H1 (cell line): Measurements from ENCODE around the gene BCL2L1. TPM values are rescaled to one million over a fixed set of nuclear protein-coding genes. Genes with fewer than 3 reads are reported as not detected.

Experiments
- CTCF ChIA-PET: fragments of 300-600 bp; sonication (Branson Sonifier 250); formaldehyde crosslinking; loops from one replicate; lab custom pipeline; 2021; ENCODE audit not compliant: partially characterized antibody; lab: Charles Lee
- POLR2A ChIA-PET: fragments of 300-600 bp; sonication (Branson Sonifier 250); formaldehyde crosslinking; loops from one replicate; lab custom pipeline; 2021; ENCODE audit warnings: inconsistent platforms; ENCODE audit not compliant: partially characterized antibody; lab: Charles Lee
- DNase-seq, 2 experiments: peaks; one replicate each; pipeline versions ENCODE4 v3.0.0 to v3.0.0-alpha.2; 2010 to 2022; ENCODE audit warnings: low spot score in 2 of 2, low read depth in 1 of 2, mixed read lengths in 1 of 2
- FAIRE-seq: peaks from 2 replicates; lab custom pipeline; 2011; peaks lifted over from hg19 to GRCh38; lab: Jason Lieb, UNC
- H2AFZ ChIP-seq: 2 replicates; pipeline ENCODE4 v1.8.1; 2012; ENCODE audit warnings: low read length, inconsistent platforms
- H2AK5ac ChIP-seq: 2 replicates; pipeline ENCODE4 v1.6.1; 2013; ENCODE audit warnings: low read depth, low read length
- H2BK120ac ChIP-seq: replicated peaks from 2 replicates; pipeline ENCODE3; 2013; ENCODE audit warnings: low read depth, low read length, inconsistent platforms
- H2BK12ac ChIP-seq: 2 replicates; pipeline ENCODE4 v1.6.1; 2013; ENCODE audit warnings: low read depth, low read length
- H2BK15ac ChIP-seq: 2 replicates; pipeline ENCODE4 v1.6.1; 2013; ENCODE audit warnings: low read length
- H2BK20ac ChIP-seq: 2 replicates; pipeline ENCODE4 v1.6.1; 2013; ENCODE audit warnings: low read length
- H2BK5ac ChIP-seq: 2 replicates; pipeline ENCODE4 v1.6.1; 2013; ENCODE audit warnings: low read depth, low read length
- H3K14ac ChIP-seq: 2 replicates; pipeline ENCODE4 v1.6.1; 2013; ENCODE audit warnings: inconsistent platforms; ENCODE audit not compliant: insufficient read length
- H3K18ac ChIP-seq: 2 replicates; pipeline ENCODE4 v1.6.1; 2013; ENCODE audit warnings: low read length; ENCODE audit errors: extremely low read depth
- H3K23ac ChIP-seq: 2 replicates; pipeline ENCODE4 v1.6.1; 2013; ENCODE audit warnings: inconsistent platforms; ENCODE audit not compliant: insufficient read length
- H3K23me2 ChIP-seq: 2 replicates; pipeline ENCODE4 v1.6.1; 2013; ENCODE audit warnings: low read depth, low read length
- H3K27ac ChIP-seq: 2 replicates; pipeline ENCODE4 v1.6.1; 2011; ENCODE audit warnings: low read depth, low read length, inconsistent platforms
- H3K27me3 ChIP-seq, 4 experiments: replicated peaks in 1 of 4; 1 replicate in 1 of 4; 2 replicates in 3 of 4; pipeline versions ENCODE4 v1.6.1 to v1.8.1; 2011 to 2013; ENCODE audit warnings: low read length in 3 of 4, mild to moderate bottlenecking in 3 of 4, inconsistent platforms in 2 of 4, mixed read lengths in 2 of 4, moderate library complexity in 1 of 4; ENCODE audit not compliant: control insufficient read depth in 3 of 4, insufficient read depth in 3 of 4; ENCODE audit errors: extremely low read depth in 1 of 4
- H3K36me3 ChIP-seq, 4 experiments: 2 replicates each; pipeline versions ENCODE4 v1.6.1 to v1.8.1; 2011 to 2013; ENCODE audit warnings: mild to moderate bottlenecking in 4 of 4, low read length in 3 of 4, moderate library complexity in 2 of 4, control low read depth in 1 of 4, inconsistent platforms in 1 of 4; ENCODE audit not compliant: insufficient read depth in 4 of 4, control insufficient read depth in 2 of 4
- H3K4ac ChIP-seq: replicated peaks from 2 replicates; pipeline ENCODE3; 2013; ENCODE audit warnings: low read length, low read depth, mixed read lengths, inconsistent platforms; ENCODE audit not compliant: insufficient read length
- H3K4me1 ChIP-seq, 4 experiments: replicated peaks in 1 of 4; 1 replicate in 1 of 4; 2 replicates in 3 of 4; pipeline versions ENCODE4 v1.6.1 to v1.8.1; 2011 to 2013; ENCODE audit warnings: low read length in 3 of 4, inconsistent platforms in 2 of 4, mixed read lengths in 1 of 4; ENCODE audit not compliant: insufficient read depth in 4 of 4, control insufficient read depth in 3 of 4
- H3K4me2 ChIP-seq, 2 experiments: 2 replicates each; pipeline versions ENCODE4 v1.6.1 to v1.8.1; 2011 to 2013; ENCODE audit warnings: low read depth in 2 of 2, low read length in 2 of 2, control low read depth in 1 of 2, inconsistent platforms in 1 of 2, mild to moderate bottlenecking in 1 of 2; ENCODE audit not compliant: insufficient read depth in 1 of 2
- H3K4me3 ChIP-seq, 4 experiments: fragments of 200-600, 300-600 bp in 1 of 4; sonication (generic), shearing (Covaris generic), sonication (Bioruptor Twin) in 1 of 4; 2 replicates each; pipeline versions ENCODE4 v1.5.1 to v1.8.1; 2011 to 2016; ENCODE audit warnings: low read length in 4 of 4, low read depth in 3 of 4, control low read depth in 2 of 4, inconsistent platforms in 2 of 4, mild to moderate bottlenecking in 2 of 4, mixed read lengths in 1 of 4, moderate library complexity in 1 of 4; ENCODE audit not compliant: insufficient read depth in 2 of 4; ENCODE audit errors: extremely low read depth in 1 of 4
- H3K56ac ChIP-seq: replicated peaks from 2 replicates; pipeline ENCODE3; 2013; ENCODE audit warnings: low read depth, mild to moderate bottlenecking, mixed read lengths, low read length, inconsistent platforms; ENCODE audit not compliant: insufficient read length
- H3K79me1 ChIP-seq: 2 replicates; pipeline ENCODE4 v1.6.1; 2013; ENCODE audit warnings: low read depth, low read length, control low read depth
- H3K79me2 ChIP-seq, 2 experiments: 2 replicates each; pipeline versions ENCODE4 v1.6.1 to v1.8.1; 2012 to 2013; ENCODE audit warnings: low read length in 2 of 2, mild to moderate bottlenecking in 2 of 2, inconsistent platforms in 1 of 2; ENCODE audit not compliant: insufficient read depth in 2 of 2, control insufficient read depth in 1 of 2
- H3K9ac ChIP-seq, 4 experiments: replicated peaks in 1 of 4; 1 replicate in 1 of 4; 2 replicates in 3 of 4; pipeline versions ENCODE4 v1.6.1 to v1.8.1; 2011 to 2013; ENCODE audit warnings: low read depth in 3 of 4, low read length in 3 of 4, control low read depth in 2 of 4, mild to moderate bottlenecking in 2 of 4, moderate library complexity in 2 of 4, inconsistent platforms in 1 of 4; ENCODE audit errors: extremely low read depth in 1 of 4
- H3K9me3 ChIP-seq, 2 experiments: 2 replicates each; pipeline versions ENCODE4 v1.6.1 to v1.8.1; 2012 to 2013; ENCODE audit warnings: mild to moderate bottlenecking in 2 of 2, moderate library complexity in 2 of 2, control low read depth in 1 of 2, inconsistent platforms in 1 of 2, low read depth in 1 of 2, low read length in 1 of 2, mixed read lengths in 1 of 2; ENCODE audit not compliant: insufficient read depth in 2 of 2
- H4K20me1 ChIP-seq, 2 experiments: replicated peaks in 1 of 2; 2 replicates each; pipeline versions ENCODE3 to v1.8.1; 2011 to 2013; ENCODE audit warnings: inconsistent platforms in 2 of 2, low read length in 2 of 2, mild to moderate bottlenecking in 1 of 2; ENCODE audit not compliant: insufficient read depth in 2 of 2, control insufficient read depth in 1 of 2
- H4K5ac ChIP-seq: 2 replicates; pipeline ENCODE4 v1.6.1; 2013; ENCODE audit warnings: low read length, low read depth, mixed read lengths, inconsistent platforms; ENCODE audit not compliant: insufficient read length
- H4K8ac ChIP-seq: 2 replicates; pipeline ENCODE4 v1.8.0; 2013; ENCODE audit warnings: mild to moderate bottlenecking, moderate library complexity, low read length, inconsistent platforms; ENCODE audit not compliant: insufficient read depth; ENCODE audit errors: extremely low read depth
- H4K91ac ChIP-seq: replicated peaks from 2 replicates; pipeline ENCODE3; 2013; ENCODE audit warnings: low read length, mixed read lengths, inconsistent platforms; ENCODE audit not compliant: insufficient read length
- CHD2 ChIP-seq: IDR thresholded peaks from 2 replicates; pipeline ENCODE4 v1.6.1; 2012; ENCODE audit warnings: low read length, improper control_type of control experiment
- CREB1 ChIP-seq: IDR thresholded peaks from 2 replicates; pipeline ENCODE4 v1.6.1; 2012; ENCODE audit warnings: inconsistent platforms
- FOSL1 ChIP-seq: IDR thresholded peaks from 2 replicates; pipeline ENCODE4 v1.6.1; 2011; ENCODE audit warnings: mild to moderate bottlenecking, low read depth, low read length, moderate library complexity; ENCODE audit not compliant: insufficient read depth
- MAX ChIP-seq: IDR thresholded peaks from 2 replicates; pipeline ENCODE4 v1.6.1; 2012; ENCODE audit warnings: inconsistent platforms
- POLR2A ChIP-seq, 2 experiments: IDR thresholded peaks; 1 replicate in 1 of 2; 2 replicates in 1 of 2; pipeline ENCODE4 v1.6.1; 2011; ENCODE audit warnings: low read depth in 2 of 2, low read length in 2 of 2, mild to moderate bottlenecking in 2 of 2; ENCODE audit errors: control extremely low read depth in 1 of 2
- SAP30 ChIP-seq: fragments of 300-600 bp; sonication (generic); IDR thresholded peaks from 2 replicates; pipeline ENCODE4 v1.7.1; 2012; ENCODE audit warnings: low read length, moderate library complexity, mild to moderate bottlenecking, inconsistent platforms; ENCODE audit not compliant: insufficient read depth, insufficient replicate concordance
- SP4 ChIP-seq: IDR thresholded peaks from 2 replicates; pipeline ENCODE4 v1.6.1; 2012; ENCODE audit warnings: low read length, inconsistent platforms
- WGBS, 2 experiments: shearing (Covaris generic) in 1 of 2; methylation state at CpG; one replicate each; pipeline versions ENCODE4 v1.1.6 to v1.1.7; 2013 to 2015; ENCODE audit warnings: low lambda C conversion rate in 2 of 2, mixed read lengths in 2 of 2, inconsistent platforms in 1 of 2, low coverage in 1 of 2, missing lambda C conversion rate in 1 of 2; ENCODE audit not compliant: insufficient replicate concordance in 2 of 2, insufficient coverage in 1 of 2, insufficient read length in 1 of 2; ENCODE audit errors: extremely low coverage in 1 of 2, missing lambda C conversion rate in 1 of 2; 5-methylcytosine and 5-hydroxymethylcytosine counted together
- polyA plus RNA-seq, 7 experiments: library from polyadenylated mRNA; depleted of rRNA in 3 of 7; stranded (reverse) in 5 of 7; unstranded in 2 of 7; fragments of >200 nt in 5 of 7; fragments of 200-250 nt in 2 of 7; gene quantifications; 1 replicate in 5 of 7; 2 replicates in 1 of 7; 4 replicates in 1 of 7; pipeline versions ENCODE4 v1.2.1 to v1.2.3, GENCODE V29; 2011 to 2013; ENCODE audit warnings: missing spikeins in 2 of 7, mixed read lengths in 2 of 7
- total RNA-seq: library from RNA; stranded (reverse); fragmentation: NEBNext Ultra II Directional; extraction: Animal tissue kit (Norgen Biotek cat#: 25700); gene quantifications from 2 replicates; pipeline ENCODE4 v1.2.1, GENCODE V29; 2021

Gene BCL2L1
- total and polyA plus RNA-seq, 2 of the 8 experiments (the other 6 are each of a cell fraction or from before 2014, with no cell fraction given), result 64.9 to 66.1 TPM

GRCh38 chr20:31712112-31712553, 10.5 kb downstream of the BCL2L1 start:
- Histone ChIP-seq H3K9ac (no peak overlapping the region; a peak in 1 of 7 replicates), H3K23me2 (no peaks in the 10 kb centered on the region), H3K36me3 (peaks cover 5 to 13% (median 8%) of the 10 kb centered on the region in 4 experiments; a peak in 7 of 8 replicates), H3K27ac (peak overlapping the region; percentile 31; the same call in 1 of the 2 replicates), H3K4me3 (peak overlapping the region in 2 of 4 experiments; percentile 30 to 43; a peak in 3 of 8 replicates), H3K79me2 (peaks cover 11 to 90% of the 10 kb centered on the region in 2 experiments), H3K4me1 (peaks cover 27 to 43% (median 37%) of the 10 kb centered on the region in 4 experiments), H2AK5ac (no peak overlapping the region), H4K91ac (peak overlapping the region; percentile 61), H3K56ac (no peak overlapping the region), H2BK20ac (peak overlapping the region; percentile 96), H3K23ac (no peak overlapping the region), H4K8ac (no peak overlapping the region), H3K18ac (peak overlapping the region; percentile 60; the same call in 1 of the 2 replicates), H2BK120ac (peak overlapping the region; percentile 69), H2AFZ (no peak overlapping the region), H4K5ac (no peak overlapping the region), H2BK15ac (no peak overlapping the region), H2BK12ac (peak overlapping the region; percentile 96; the same call in 1 of the 2 replicates), H3K79me1 (peaks cover 11% of the 10 kb centered on the region), H3K4ac (peak overlapping the region; percentile 54), H2BK5ac (peak overlapping the region; percentile 96; the same call in 1 of the 2 replicates), H3K9me3 (no peaks in the 10 kb centered on the region), H3K14ac (no peak overlapping the region), H4K20me1 (peaks cover 2 to 8% of the 10 kb centered on the region in 2 experiments), H3K4me2 (peak overlapping the region; percentile 57 to 75), H3K27me3 (no peaks in the 10 kb centered on the region)
- WGBS, 2 experiments, result 88% methylated on average over 5 of the region's 5 CpGs; no CpG with 5 or more reads in 1 of the 2 experiments
- ChIA-PET CTCF (interaction anchor here (0.8 to 5.6 kb wide), 10 partner anchors 9 to 155 kb away, joined by 3 to 52 read pairs (median 4); no protein-coding TSS in a partner anchor), POLR2A (interaction anchor here (0.6 to 6.2 kb wide), 11 partner anchors 10 to 105 kb away, joined by 3 to 85 read pairs (median 6); partner anchors contain the start of gene BCL2L1)
- FAIRE-seq (no peak), DNase-seq (no peak)
- no peak for TF ChIP-seq CHD2
- no peak for TF ChIP-seq FOSL1
- TF ChIP-seq CREB1, result no peak
- no peak for TF ChIP-seq SP4
- no peak for TF ChIP-seq SAP30
- peak in 1 of 2 experiments; percentile 11; a peak in 1 of 3 replicates for TF ChIP-seq POLR2A (IDR thresholded peaks at IDR 0.05; ENCODE audit: control extremely low read depth in 1 of 2, low read depth in 2 of 2, low read length in 2 of 2)
- no peak for TF ChIP-seq MAX
